ENCODE measurements around the gene PTGDS. TPM values are rescaled to one million over a fixed set of nuclear protein-coding genes. Genes with fewer than 3 reads are reported as not detected.

The PTGDS gene
- total RNA-seq, 1 experiment from 2014 or later: not detected

DNA sequence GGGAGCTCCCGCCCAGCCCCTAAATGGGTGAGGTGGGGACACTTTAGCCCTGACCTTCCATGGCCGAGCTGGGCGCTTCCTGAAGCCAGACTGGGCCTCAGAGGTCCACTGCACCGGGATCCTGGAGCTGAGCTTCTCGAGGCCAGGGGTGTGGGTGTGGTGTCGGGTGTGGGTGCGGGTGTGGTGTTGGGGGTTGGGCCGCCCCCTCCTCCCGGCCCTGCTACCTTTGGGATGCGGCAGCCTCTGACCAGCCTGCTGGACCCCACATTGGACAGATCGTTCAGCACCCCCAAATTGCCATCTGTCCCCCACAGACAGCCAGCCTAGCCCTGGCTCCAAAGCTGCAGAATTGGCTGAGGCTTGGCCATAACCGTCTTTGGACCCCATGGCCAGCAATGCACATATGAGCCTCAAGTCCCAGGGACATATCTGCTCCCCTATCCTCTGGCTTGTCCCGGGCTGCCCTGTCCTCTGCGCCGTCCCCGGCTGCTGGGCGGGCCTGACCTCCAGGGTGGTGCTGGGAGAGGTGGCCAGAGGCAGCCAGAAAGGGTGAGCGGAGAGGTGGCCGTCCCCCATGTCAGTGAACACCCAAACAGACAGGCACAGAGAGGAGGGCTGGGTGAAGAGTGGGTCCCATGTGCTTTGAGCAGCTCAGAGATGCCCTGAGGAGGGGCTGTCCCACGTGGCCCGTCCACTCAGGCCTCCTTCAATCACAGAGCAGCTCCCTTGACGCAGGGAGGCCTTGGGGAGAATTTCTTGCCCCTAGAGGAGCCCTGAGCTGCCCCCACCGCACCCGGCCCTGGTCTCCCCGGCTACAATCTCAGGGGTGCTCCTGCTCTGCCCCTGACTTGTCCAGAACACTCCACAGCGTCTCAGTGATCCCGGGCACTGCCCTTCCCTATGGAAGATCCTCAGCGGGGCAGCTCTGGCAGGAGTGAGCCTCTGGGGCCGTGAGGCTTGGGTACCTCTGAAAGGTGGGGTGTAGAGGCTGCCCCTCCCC, 3.4 kb upstream of the PTGDS start:
- DNase-seq (ENCODE audit: low read depth): no peak

DNA sequence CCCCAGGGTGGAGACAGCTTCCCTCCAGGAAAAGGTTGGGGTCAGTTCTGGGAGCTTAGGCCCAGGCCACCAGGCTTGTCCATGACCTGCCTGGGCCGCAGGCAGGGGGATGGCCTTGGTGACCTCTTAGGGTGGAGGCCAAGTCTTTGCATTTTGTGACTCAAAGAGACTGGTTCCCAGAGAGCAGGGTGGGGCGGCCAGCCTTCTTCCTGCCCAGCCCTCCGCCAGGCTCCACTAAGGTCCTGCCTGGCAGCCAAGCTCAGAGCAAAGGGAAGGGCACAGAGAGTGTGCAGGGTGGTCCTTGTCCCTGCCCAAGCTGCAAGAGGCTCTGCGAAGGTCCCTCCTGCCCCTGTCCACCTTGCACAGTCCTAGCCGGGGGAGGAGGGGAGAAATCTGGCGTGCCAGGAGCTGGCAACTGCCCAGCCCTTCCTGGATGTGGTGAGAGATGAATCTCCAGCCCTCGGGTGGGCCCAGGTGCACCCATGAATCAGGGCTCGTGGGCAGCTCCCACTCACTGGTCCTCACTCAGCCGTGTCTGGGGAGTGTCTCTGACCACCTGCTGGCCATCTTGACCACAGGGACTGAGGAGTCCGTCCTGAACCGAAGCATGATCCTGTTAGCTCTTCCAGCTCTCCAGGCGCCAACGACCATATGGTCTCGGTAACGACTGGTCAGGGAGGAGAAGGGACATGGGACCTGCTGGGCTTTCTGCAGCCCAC, 2.3 kb upstream of the PTGDS start:
- DNase-seq (ENCODE audit: low read depth): no peak

DNA sequence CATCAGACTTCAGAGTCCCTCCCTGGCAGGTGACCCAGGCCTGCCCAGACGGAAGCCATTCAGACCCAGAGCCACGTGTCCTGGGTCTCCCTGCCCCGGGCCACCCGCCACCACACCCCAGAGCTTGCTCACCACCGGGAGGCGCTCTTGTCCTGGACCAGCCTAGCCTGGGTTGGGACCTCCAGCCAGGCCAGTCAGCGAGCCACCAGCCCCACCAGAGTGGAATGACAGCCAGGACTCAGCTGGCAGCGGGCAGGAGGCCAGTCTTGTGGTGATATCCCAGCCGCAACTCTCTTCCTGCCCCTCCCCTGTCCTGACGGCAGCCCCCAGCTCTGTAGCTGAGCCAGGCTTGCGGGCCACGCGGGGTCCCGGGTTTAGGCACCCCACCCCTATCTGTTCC, 1.7 kb upstream of the PTGDS start:
- peak; percentile 80 for DNase-seq (ENCODE audit: low read depth)

DNA sequence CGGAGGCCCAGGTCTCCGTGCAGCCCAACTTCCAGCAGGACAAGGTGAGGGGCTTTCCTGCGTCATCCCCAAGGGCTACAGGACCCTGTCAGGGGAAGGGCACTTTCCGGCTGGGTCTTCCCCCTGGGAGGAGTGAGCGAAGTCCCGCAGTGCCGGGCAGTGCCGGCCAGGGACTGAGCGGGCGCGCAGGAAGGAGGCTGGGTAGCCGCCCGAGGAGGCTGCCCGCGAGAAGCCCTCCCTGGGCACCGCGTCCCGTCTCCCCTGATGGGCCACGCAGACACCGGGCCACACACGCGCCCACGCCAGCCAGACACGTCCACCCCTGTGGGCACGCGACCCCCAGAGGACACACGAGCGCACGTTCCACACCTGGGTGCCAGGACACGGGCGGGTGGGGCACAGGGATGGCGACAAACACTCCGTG, 357 bp downstream of the PTGDS start:
- no peak for DNase-seq (ENCODE audit: low read depth)

DNA sequence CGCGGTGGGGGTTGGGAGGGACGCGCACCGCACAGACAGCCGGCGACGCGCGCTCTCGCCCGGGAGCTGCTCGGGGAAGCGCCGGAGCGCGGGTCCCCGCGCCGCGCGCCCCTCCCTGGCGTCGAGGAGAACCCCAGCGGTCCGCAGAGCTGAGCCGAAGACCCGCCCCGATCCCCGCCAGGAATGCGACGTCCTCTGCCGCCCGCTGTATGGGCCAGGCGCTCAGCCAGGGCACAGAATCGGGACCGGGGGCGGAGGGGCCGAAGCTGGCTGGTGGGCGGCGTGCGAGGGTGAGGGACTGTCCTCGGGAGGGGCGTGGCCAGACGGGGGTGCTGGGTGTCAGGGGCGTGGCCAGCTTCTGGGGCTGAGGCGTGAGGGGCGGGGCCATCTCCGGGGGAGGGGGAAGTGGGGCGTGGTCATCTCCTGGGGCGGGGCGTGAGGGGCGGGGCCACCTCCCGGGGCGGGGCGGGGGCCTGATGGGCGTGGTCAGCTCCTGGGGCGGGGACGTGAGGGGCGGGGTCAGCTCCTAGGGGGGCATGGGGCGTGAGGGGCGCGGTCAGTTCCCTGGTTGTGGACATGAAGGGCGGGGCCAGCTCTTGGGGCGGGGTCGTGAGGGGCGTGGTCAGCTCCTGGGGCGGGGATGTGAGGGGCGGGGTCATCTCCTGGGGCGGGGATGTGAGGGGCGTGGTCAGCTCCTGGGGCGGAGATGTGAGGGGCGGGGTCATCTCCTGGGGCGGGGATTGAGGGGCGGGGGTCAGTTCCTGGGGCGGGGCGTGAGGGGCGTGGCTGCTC, 965 bp downstream of the PTGDS start:
- peak; percentile 79 for DNase-seq (ENCODE audit: low read depth)

DNA sequence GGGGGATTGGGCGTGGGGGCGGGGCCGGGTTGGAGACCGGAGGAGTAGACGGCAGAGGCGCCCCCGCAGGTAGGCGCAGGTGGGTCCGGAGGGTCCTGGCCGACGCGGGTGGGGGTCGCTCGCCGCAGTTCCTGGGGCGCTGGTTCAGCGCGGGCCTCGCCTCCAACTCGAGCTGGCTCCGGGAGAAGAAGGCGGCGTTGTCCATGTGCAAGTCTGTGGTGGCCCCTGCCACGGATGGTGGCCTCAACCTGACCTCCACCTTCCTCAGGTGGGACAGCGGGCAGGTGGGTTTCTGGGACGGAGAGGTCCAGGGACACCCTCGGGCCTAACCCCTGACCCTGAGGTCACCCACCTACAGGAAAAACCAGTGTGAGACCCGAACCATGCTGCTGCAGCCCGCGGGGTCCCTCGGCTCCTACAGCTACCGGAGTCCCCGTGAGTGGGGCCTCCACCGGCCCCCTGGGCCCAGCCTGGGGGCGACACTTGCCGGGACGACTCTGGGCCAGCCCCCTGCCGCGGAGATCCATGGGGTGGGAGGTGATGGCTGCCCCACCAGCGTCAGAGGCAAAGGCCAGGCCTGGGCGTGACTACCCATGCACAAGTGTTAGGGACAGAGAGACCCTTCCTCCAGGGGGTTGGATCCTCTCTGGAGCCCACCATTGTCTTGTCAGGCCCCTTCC, 1.7 kb downstream of the PTGDS start:
- DNase-seq (ENCODE audit: low read depth): no peak

DNA sequence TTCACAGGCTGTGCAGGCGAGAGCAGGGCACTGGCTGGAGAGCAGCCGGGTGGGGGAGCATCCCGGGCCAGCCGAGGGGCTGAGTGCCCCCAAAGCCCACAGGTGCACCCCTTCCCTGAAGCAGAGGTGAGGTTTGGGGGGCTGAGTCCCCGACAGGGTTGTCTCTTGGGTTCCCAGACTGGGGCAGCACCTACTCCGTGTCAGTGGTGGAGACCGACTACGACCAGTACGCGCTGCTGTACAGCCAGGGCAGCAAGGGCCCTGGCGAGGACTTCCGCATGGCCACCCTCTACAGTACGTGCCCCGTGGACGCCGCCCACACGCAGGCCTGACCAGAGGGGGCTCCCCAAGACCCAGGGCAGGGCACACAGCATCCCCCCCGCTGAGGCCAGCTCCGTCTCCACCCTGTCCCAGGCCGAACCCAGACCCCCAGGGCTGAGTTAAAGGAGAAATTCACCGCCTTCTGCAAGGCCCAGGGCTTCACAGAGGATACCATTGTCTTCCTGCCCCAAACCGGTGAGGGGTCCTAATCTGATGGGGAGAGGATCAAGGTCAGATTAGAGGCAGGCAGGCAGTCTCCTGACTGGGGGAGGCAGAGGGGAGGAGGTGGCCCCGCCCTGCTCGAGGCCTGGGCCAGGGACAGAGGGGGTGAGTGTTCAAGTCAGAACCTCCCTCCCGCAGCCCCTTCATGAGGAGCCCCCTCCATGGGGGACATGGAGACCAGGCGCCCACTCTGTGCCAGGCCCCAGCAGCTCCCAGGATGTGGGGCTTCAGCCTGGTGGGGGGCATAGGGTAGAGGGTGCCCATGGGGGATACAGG, 2.7 kb downstream of the PTGDS start:
- no peak for DNase-seq (ENCODE audit: low read depth)

DNA sequence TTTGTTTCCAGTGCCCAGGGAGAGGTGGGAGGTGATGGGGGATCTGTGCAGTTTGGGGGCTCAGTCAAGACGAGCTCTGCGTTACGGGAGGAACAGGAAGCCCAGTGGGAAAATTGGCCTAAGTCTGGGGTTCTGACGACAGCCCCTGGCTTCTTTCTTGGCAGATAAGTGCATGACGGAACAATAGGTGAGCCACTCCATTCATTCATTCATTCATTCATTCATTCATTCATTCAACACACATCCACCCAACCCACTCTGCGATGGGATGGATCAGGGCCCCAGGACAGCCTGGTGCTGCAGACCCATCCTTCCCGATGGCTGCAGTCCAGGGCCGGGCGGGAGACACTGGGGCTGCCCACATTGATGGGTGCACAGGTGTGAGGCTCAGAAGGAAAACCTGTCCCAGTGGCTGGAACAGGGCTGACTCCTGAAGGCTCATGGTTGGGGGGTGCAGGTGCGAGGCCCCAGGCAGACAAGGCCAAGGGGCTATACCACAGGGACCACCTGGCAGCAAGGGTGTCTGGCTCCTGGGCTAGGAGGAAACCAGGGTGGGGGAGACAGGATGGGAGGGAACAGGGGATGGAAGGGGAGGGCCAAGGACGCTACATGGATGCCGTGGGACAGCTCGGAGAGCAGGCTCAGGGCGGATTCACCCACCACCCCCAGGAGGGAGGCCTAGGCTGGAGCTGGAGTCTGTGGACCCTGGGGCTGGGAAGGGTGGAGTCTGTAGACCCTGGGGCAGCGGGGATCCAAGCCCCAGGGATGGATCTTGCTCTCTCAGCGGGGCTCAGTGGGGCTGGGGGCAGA, 3.6 kb downstream of the PTGDS start:
- no peak for DNase-seq (ENCODE audit: low read depth)

DNA sequence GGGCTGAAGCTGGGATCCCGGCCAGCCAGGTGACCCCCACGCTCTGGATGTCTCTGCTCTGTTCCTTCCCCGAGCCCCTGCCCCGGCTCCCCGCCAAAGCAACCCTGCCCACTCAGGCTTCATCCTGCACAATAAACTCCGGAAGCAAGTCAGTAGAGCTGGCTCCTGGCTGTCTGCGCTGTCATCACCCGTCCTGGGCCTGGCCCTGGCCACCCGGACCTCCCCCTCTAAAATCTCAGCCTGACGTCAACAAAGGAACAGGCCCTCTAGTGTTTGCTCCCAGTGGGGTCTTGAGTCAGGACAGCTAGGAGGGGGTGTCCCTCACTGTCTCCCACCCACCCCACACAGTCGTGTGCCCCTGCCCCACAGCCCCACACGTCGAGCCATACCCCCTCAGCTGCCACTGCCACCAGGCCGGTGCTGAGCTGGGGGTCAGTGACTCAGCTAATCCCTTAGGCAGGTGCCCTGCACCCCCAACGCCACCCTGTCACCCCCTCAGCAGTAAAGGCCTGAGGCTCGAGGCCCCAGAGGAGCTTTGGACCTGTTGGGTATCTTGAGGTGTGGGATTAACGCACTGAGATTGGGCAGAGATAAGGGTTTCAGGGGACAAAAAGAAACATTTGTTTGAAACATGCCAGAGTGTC, 4.4 kb downstream of the PTGDS start:
- no peak for DNase-seq (ENCODE audit: low read depth)

DNA sequence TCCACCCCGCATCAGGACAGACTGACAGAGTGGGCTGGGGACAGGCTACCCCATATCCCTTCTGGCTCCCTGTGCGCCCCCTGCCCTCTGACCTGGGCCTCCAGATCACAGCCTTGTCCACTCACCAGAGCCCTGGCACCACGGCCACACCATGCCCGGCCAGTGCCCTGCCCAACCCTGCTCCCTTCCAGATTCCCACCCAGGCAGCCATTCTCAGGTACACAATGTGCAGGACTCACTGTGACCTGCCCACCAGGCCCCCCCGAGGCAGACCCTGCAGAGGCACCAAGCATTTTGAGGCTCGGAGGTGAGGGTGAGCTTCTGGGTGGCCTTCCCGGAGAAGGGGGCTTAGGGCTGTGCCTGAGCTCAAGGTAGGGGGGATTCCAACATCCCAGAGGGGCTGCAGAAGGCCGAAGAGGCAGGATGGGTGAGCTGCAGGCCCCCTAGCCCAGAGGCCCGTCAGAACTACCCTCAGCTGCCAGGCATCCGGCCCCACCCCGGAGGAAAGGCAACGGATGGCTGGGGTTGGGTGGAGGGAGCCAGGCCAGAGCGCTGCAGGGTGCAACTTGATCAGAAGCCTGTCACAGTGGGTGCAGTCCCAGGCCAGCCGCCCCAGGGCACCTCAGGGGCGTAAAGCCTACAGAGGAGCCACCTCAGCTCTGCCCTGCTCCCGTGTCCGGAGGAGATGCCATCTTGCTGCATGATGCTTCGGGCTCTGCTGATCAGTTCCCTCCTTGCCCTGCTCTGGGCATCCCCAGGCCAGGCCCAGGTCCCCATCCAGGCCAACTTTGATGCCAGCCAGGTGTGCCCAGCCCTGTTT, 5.1 kb downstream of the PTGDS start, which contains the start of gene LCNL1:
TSS of gene LCNL1 (plus strand) at position 762 of the 820 bp plus-strand sequence. CDS start 594 bp downstream, outside the sequence.
- no peak for DNase-seq (ENCODE audit: low read depth)

DNA sequence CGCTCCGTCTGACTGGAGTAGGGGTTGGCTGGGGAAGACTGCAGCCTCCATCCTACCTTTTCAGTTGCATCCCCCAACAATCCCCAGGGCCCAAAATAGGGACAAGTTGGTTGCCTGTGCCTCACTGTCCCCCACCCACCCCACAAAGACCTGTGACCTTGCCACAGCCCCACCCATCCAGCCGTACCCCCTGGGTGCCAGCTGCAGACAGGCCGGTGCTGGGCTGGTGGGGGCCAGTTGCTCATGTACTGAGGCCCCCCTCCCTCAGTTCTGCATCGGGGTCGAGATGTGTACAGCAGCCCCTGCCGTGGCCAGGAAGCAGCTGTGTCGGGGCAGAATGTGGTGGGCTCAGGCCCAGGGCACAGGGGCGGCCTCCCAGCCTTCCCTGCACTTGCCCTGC, 5.9 kb downstream of the PTGDS start:
- no peak for DNase-seq (ENCODE audit: low read depth)

DNA sequence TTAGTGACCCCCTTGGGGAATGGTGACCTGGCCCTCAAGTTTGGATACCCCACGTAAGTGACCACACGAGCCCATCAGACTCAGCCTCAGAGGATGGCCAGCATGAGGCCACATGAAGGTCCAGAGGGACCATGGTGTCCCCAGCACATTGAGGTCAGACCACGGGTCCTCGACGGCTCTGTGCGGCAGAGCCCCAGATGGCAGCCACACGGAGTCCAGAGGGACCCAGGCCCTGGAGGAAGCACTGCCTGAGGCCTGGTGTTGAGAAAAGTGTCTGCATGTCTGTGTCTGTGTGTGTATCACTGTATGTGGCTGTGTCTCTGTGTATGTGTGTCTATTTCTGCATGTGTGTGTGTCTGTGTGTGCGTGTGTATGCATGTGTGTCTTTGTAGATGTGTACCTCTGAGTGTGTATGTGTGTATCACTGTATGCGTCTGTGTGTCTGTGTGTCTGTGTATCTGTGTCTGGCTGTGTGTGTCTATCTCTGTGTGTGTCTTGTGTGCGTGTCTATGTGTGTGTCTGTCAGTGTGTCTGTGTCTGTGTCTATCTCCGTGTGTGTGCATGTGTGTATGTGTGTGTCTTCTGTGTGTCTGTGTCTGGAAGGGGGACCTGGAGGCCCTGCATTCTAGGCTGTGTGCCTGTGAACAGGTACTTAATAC, 6.5 kb downstream of the PTGDS start:
- no peak for DNase-seq (ENCODE audit: low read depth)

DNA sequence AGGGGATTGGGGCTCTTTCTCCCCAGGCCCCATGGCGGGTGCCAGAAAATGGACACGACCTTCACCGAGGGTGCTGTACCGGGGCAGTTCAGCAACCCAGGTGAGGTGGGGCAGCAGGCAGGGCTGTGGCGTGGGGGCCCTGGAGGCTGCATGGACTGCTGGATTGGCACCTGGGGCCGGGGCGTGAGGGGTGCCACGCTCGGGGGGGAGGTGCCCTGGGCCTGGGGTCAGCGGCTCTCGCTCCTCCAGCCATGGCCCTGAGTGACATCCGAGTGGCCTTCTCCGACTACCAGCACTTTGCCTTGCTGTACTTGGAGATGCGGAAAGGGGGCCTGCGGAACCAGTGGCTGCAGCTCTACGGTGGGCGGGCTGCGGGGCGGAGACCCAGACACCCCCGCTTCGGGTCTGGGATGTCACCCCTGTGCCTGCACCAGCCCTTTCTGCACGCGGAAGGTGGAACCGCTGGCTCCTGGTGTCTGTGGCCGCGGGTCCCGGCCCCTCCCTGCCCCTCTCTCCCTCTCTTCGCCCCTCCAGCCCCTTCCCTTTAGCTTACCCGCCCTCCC, 7.2 kb downstream of the PTGDS start:
- no peak for DNase-seq (ENCODE audit: low read depth)

DNA sequence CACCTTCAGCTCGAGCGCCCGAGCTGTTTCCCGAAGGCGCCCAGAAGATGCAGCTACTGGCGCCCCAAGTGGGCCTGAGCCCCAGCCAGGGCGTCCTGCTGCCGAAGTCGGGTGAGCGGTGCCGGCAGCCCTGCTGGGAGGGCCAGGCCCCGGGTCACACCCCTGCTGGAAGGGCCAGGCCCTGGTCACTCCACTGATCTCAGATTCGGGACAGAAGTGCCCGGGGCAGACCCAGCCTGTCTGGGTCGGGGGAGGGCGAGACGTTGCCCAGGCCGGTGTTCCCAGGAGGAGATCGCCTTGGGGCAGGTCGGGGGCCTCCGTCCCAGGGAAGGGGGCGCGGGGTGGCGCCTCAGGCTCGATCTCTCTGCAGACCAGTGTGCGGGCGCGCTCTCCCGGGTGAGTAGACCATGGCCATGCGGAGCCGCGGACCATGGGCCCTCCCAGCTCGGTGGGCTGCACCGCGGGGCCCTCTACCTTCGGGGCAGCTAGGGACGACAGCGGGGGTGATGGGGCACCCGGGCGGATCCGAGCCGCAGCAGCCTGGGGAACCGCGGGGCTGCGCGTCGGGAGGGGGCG, 7.8 kb downstream of the PTGDS start:
- no peak for DNase-seq (ENCODE audit: low read depth)

DNA sequence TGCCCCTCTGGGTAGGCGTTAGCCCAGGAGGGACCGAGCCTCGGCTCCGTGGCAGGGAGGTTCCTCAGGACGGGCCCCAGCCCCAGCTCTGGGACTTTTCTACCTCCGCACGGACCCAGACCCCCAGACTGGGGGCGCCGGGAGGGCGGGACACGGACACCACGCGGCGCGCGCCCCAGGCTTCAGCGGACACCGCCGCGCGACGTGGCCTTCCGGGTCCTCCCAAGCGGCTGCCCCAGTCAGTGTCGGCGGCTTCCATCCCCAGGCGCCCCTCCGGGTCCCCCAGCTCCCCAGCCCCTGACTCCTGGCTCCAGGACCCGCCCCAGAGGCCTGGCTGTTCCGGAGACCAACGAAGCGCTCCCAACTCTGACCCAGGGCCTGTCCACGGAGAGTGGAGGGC, 8.5 kb downstream of the PTGDS start:
- no peak for DNase-seq (ENCODE audit: low read depth)

DNA sequence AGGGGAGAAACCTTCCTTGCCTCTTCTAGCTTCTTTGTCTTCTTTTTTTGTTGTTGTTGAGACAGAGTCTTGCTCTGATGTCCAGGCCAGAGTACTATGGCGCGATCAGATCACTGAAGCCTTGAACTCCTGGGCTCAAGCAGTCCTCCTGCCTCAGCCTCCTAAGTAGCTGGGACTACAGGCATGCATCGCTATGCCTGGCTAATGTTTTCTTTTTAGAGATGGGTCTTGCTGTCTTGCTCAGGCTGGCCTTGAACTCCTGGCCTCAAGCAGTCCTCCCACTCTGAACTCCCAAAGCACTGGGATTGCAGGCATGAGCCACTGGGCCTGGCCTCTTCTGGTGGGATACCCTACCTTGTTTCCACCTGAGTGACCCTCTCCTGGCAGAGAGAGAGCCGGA, 11.6 kb downstream of the PTGDS start:
- no peak for DNase-seq (ENCODE audit: low read depth)
